Tibial artery (tissue), 4 donors: ENCODE measurements around the gene MRPL36.

Experiments used
- DNase-seq, 2 donors: peaks; one replicate each; pipeline ENCODE4 v3.0.0-alpha.2; 2019
- H3K27ac ChIP-seq, 2 donors: fragments of 200-600 bp; sonication (generic) in 1 of 2; 1 replicate in 1 of 2; 2 replicates in 1 of 2; pipeline ENCODE4 v1.5.1; 2018 to 2019; ENCODE audit warnings: mild to moderate bottlenecking in 1 of 2
- H3K27me3 ChIP-seq, 2 donors: fragments of 200-600 bp; sonication (generic) in 1 of 2; one replicate each; pipeline versions ENCODE4 v1.5.1 to v1.6.0; 2016 to 2019
- H3K36me3 ChIP-seq, 3 donors: fragments of 200-600 bp; sonication (generic) in 2 of 3; one replicate each; pipeline ENCODE4 v1.5.1; 2016 to 2019; ENCODE audit warnings: mild to moderate bottlenecking in 2 of 3
- H3K4me1 ChIP-seq, 4 donors: fragments of 200-600 bp; sonication (generic) in 2 of 4; 1 replicate in 3 of 4; 2 replicates in 1 of 4; pipeline ENCODE4 v1.5.1; 2016 to 2019
- H3K4me3 ChIP-seq, 2 donors: fragments of 200-600 bp; sonication (generic) in 1 of 2; 1 replicate in 1 of 2; 2 replicates in 1 of 2; pipeline ENCODE4 v1.5.1; 2018 to 2019; ENCODE audit warnings: mild to moderate bottlenecking in 2 of 2
- H3K9me3 ChIP-seq, 3 donors: fragments of 200-600 bp; sonication (generic) in 1 of 3; one replicate each; pipeline ENCODE4 v1.5.1; 2016 to 2019
- CTCF ChIP-seq, 2 experiments: fragments of 200-600 bp in 1 of 2; fragments of 450-650 bp in 1 of 2; IDR thresholded peaks; one replicate each; pipeline ENCODE4 v1.5.1; 2017 to 2019; ENCODE audit warnings: antibody characterized with exemption in 2 of 2, mild to moderate bottlenecking in 1 of 2, moderate library complexity in 1 of 2
- intact Hi-C: fragments of 100-400 bp; cut with DNase I; formaldehyde crosslinking; loops from one replicate; pipeline ENCODE4 v1.15.0; 2023; ENCODE audit warnings: low total_unique reads

MRPL36 gene

GRCh38 chr5:1756481-1756880, 43.2 kb downstream of the MRPL36 start:
- DNase-seq, result no peak
- H3K4me1 ChIP-seq, result no peaks in the 10 kb centered on the region
- no peak overlapping the region for H3K4me3 ChIP-seq
- H3K36me3 ChIP-seq, result no peaks in the 10 kb centered on the region
- intact Hi-C loops, result no loop called here
- no peaks in the 10 kb centered on the region for H3K9me3 ChIP-seq
- TF ChIP-seq CTCF (IDR thresholded peaks at IDR 0.05), result no peak
- peaks cover 0 to 19% of the 10 kb centered on the region in 2 donors for H3K27me3 ChIP-seq
- H3K27ac ChIP-seq, result no peak overlapping the region

GRCh38 chr5:1755321-1755949, 44.2 kb downstream of the MRPL36 start:
- Histone ChIP-seq H3K9me3 (no peaks in the 10 kb centered on the region), H3K27me3 (peaks cover 0 to 13% of the 10 kb centered on the region in 2 donors), H3K4me1 (no peaks in the 10 kb centered on the region), H3K27ac (no peak overlapping the region), H3K36me3 (no peaks in the 10 kb centered on the region), H3K4me3 (no peak overlapping the region)
- no peak for TF ChIP-seq CTCF (IDR thresholded peaks at IDR 0.05)
- peak in 1 of 2 donors; percentile 18 for DNase-seq
- intact Hi-C loops, result no loop called here

- DNase-seq, result peak; percentile 18 to 42
- Histone ChIP-seq H3K4me3 (no peak overlapping the region), H3K9me3 (no peaks in the 10 kb centered on the region), H3K4me1 (no peaks in the 10 kb centered on the region), H3K36me3 (no peaks in the 10 kb centered on the region), H3K27me3 (peaks cover 0 to 13% of the 10 kb centered on the region in 2 donors), H3K27ac (no peak overlapping the region)
- intact Hi-C loops, result no loop called here
- TF ChIP-seq CTCF (IDR thresholded peaks at IDR 0.05), result no peak
Observed at GRCh38 chr5:1754531-1755220, 45.0 kb downstream of the MRPL36 start.

- H3K36me3 ChIP-seq, result no peaks in the 10 kb centered on the region
Observed at GRCh38 chr5:1753490-1753889, 46.1 kb downstream of the MRPL36 start.

GRCh38 chr5:1752881-1753280, 46.8 kb downstream of the MRPL36 start:
- no peaks in the 10 kb centered on the region for H3K4me1 ChIP-seq
- H3K27ac ChIP-seq, result no peak overlapping the region
- H3K27me3 ChIP-seq, result peaks cover 0 to 13% of the 10 kb centered on the region in 2 donors
- no peak for TF ChIP-seq CTCF (IDR thresholded peaks at IDR 0.05)
- H3K4me3 ChIP-seq, result no peak overlapping the region
- intact Hi-C loops, result no loop called here
- no peaks in the 10 kb centered on the region for H3K36me3 ChIP-seq
- DNase-seq, result peak; percentile 13 to 39
- no peaks in the 10 kb centered on the region for H3K9me3 ChIP-seq

More at GRCh38 chr5:1753490-1753889, 46.1 kb downstream of the MRPL36 start:
- H3K27ac ChIP-seq, result no peak overlapping the region
- TF ChIP-seq CTCF (IDR thresholded peaks at IDR 0.05), result no peak
- peak in 1 of 2 donors; percentile 5 for DNase-seq
- H3K9me3 ChIP-seq, result no peaks in the 10 kb centered on the region
- H3K27me3 ChIP-seq, result peaks cover 0 to 13% of the 10 kb centered on the region in 2 donors
- intact Hi-C loops, result no loop called here
- H3K4me1 ChIP-seq, result no peaks in the 10 kb centered on the region
- H3K4me3 ChIP-seq, result no peak overlapping the region
